Measurements from ENCODE around the gene CDKL4. TPM values are rescaled to one million over a fixed set of nuclear protein-coding genes. Genes with fewer than 3 reads are reported as not detected.
"Not testable (repeated sequence)": the region's sequence is repeated elsewhere in the genome, so short reads cannot be mapped to it uniquely, and the experiment has no call there.

The CDKL4 gene
- total and polyA plus RNA-seq, 2 of the 13 experiments (the other 11 are each of a cell fraction or from before 2014, with no cell fraction given) = 0.29 to 0.50 TPM

DNA sequence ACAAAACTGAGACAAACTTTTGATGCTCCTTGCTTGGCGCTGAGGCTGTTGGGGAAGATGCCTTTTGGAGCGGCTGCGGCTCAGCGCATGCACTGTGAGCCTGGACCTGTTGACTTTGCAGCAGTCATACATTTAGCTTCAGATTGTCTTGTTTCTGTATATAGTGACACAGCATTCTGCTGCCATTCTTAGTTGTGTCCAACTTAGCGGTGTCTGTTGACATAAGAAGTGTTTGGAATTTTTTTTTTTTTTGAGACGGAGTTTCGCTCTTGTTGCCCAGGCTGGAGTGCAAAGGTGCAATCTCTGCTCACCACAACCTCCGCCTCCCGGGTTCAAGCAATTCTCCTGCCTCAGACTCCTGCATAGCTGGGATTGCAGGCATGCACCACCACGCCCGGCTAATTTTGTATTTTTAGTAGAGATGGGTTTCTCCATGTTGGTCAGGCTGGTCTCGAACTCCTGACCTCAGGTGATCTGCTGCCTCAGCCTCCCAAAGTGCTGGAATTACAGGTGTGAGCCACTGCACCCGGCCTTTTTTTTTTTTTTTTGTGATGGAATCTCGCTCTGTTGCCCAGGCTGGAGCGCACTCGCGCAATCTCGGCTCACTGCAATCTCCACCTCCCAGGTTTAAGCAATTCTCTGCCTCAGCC, 105.5 kb downstream of the CDKL4 start (continued):
- TF ChIP-seq, protein P1, sequence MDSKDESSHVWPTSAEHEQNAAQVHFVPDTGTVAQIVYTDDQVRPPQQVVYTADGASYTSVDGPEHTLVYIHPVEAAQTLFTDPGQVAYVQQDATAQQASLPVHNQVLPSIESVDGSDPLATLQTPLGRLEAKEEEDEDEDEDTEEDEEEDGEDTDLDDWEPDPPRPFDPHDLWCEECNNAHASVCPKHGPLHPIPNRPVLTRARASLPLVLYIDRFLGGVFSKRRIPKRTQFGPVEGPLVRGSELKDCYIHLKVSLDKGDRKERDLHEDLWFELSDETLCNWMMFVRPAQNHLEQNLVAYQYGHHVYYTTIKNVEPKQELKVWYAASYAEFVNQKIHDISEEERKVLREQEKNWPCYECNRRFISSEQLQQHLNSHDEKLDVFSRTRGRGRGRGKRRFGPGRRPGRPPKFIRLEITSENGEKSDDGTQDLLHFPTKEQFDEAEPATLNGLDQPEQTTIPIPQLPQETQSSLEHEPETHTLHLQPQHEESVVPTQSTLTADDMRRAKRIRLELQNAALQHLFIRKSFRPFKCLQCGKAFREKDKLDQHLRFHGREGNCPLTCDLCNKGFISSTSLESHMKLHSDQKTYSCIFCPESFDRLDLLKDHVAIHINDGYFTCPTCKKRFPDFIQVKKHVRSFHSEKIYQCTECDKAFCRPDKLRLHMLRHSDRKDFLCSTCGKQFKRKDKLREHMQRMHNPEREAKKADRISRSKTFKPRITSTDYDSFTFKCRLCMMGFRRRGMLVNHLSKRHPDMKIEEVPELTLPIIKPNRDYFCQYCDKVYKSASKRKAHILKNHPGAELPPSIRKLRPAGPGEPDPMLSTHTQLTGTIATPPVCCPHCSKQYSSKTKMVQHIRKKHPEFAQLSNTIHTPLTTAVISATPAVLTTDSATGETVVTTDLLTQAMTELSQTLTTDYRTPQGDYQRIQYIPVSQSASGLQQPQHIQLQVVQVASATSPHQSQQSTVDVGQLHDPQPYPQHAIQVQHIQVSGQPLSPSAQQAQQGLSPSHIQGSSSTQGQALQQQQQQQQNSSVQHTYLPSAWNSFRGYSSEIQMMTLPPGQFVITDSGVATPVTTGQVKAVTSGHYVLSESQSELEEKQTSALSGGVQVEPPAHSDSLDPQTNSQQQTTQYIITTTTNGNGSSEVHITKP (CRISPR knock-in tag; IDR thresholded peaks at IDR 0.05; ENCODE audit: low read depth) = peak; percentile 41; the same call in 1 of the 2 replicates
- TF ChIP-seq TARDBP (CRISPR knock-in tag; IDR thresholded peaks at IDR 0.05) (peak; percentile 39; the same call in 1 of the 2 replicates), ZNF841 (CRISPR knock-in tag; IDR thresholded peaks at IDR 0.05; ENCODE audit: borderline replicate concordance) (0 out of 2 replicates have a peak, but pooled peaks have one; percentile 23), ZNF264 (CRISPR knock-in tag; IDR thresholded peaks at IDR 0.05) (peak; percentile 67; the same call in 1 of the 2 replicates), TBX3 (IDR thresholded peaks at IDR 0.05; ENCODE audit: borderline replicate concordance) (peak; percentile 69; the same call in 1 of the 2 replicates), ZNF292 (CRISPR knock-in tag; IDR thresholded peaks at IDR 0.05; ENCODE audit: borderline replicate concordance, low read depth) (peak; percentile 87), NFE2 (CRISPR knock-in tag; IDR thresholded peaks at IDR 0.05) (peak; percentile 90), ZNF343 (CRISPR knock-in tag; IDR thresholded peaks at IDR 0.05) (0 out of 2 replicates have a peak, but pooled peaks have one; percentile 40), MIXL1 (CRISPR knock-in tag; IDR thresholded peaks at IDR 0.05) (peak; percentile 43; the same call in 1 of the 2 replicates), SMAD3 (CRISPR knock-in tag; IDR thresholded peaks at IDR 0.05) (peak; percentile 87; the same call in 1 of the 2 replicates)
- TF ChIP-seq, protein P2, sequence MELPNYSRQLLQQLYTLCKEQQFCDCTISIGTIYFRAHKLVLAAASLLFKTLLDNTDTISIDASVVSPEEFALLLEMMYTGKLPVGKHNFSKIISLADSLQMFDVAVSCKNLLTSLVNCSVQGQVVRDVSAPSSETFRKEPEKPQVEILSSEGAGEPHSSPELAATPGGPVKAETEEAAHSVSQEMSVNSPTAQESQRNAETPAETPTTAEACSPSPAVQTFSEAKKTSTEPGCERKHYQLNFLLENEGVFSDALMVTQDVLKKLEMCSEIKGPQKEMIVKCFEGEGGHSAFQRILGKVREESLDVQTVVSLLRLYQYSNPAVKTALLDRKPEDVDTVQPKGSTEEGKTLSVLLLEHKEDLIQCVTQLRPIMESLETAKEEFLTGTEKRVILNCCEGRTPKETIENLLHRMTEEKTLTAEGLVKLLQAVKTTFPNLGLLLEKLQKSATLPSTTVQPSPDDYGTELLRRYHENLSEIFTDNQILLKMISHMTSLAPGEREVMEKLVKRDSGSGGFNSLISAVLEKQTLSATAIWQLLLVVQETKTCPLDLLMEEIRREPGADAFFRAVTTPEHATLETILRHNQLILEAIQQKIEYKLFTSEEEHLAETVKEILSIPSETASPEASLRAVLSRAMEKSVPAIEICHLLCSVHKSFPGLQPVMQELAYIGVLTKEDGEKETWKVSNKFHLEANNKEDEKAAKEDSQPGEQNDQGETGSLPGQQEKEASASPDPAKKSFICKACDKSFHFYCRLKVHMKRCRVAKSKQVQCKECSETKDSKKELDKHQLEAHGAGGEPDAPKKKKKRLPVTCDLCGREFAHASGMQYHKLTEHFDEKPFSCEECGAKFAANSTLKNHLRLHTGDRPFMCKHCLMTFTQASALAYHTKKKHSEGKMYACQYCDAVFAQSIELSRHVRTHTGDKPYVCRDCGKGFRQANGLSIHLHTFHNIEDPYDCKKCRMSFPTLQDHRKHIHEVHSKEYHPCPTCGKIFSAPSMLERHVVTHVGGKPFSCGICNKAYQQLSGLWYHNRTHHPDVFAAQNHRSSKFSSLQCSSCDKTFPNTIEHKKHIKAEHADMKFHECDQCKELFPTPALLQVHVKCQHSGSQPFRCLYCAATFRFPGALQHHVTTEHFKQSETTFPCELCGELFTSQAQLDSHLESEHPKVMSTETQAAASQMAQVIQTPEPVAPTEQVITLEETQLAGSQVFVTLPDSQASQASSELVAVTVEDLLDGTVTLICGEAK (IDR thresholded peaks at IDR 0.05) = not testable (repeated sequence)
- TF ChIP-seq, protein P2 (CRISPR knock-in tag; IDR thresholded peaks at IDR 0.05) = peak; percentile 21; the same call in 1 of the 2 replicates
- TF ChIP-seq, protein P3, sequence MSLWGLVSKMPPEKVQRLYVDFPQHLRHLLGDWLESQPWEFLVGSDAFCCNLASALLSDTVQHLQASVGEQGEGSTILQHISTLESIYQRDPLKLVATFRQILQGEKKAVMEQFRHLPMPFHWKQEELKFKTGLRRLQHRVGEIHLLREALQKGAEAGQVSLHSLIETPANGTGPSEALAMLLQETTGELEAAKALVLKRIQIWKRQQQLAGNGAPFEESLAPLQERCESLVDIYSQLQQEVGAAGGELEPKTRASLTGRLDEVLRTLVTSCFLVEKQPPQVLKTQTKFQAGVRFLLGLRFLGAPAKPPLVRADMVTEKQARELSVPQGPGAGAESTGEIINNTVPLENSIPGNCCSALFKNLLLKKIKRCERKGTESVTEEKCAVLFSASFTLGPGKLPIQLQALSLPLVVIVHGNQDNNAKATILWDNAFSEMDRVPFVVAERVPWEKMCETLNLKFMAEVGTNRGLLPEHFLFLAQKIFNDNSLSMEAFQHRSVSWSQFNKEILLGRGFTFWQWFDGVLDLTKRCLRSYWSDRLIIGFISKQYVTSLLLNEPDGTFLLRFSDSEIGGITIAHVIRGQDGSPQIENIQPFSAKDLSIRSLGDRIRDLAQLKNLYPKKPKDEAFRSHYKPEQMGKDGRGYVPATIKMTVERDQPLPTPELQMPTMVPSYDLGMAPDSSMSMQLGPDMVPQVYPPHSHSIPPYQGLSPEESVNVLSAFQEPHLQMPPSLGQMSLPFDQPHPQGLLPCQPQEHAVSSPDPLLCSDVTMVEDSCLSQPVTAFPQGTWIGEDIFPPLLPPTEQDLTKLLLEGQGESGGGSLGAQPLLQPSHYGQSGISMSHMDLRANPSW (CRISPR knock-in tag; IDR thresholded peaks at IDR 0.05; ENCODE audit: borderline replicate concordance) = peak; percentile 91

Measured in HepG2 (cell line).